ENCODE results near the gene VGLL4. TPM values are rescaled to one million over a fixed set of nuclear protein-coding genes. Genes with fewer than 3 reads are reported as not detected.

VGLL4 gene
- total RNA-seq, 1 experiment from 2014 or later = 46.3 TPM

DNA sequence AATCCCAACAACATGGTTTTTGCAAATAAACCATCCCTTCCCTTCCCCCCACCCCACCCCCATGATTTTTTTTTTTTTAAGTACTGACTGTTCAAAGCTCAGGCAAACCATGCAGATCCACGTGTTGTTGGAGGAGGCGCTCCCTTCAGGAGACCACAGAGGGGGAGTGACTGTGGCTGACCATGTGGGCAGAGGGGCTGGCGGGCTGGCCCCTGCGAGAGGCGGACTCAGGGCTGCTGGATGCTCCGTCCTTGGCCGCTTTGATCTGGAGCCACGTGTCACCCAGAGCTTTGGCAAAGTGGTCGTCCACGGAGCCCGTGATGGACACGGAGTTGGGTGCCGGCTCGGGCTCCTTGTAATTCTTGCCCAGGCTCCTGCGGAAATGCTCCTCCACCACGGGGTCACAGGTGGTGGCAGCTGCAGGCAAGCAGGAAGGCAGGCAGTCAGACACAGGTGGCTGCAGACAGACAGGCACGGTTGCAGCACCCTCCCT, 85.3 kb downstream of the VGLL4 start:
- no peak for ATAC-seq
- H3K4me1 ChIP-seq (ENCODE audit: insufficient read depth, low read length) = no peaks in the 10 kb centered on the region
- H3K4me3 ChIP-seq (ENCODE audit: low read length) = no peak overlapping the region
- DNase-seq = no peak
- no peak overlapping the region for H2AFZ ChIP-seq (ENCODE audit: low read length)
- BruUV-seq (replicated peaks) = no TSS peak
- no peaks in the 10 kb centered on the region for H3F3A ChIP-seq (ENCODE audit: low read length, unreplicated experiment)
- TF ChIP-seq EZH2phosphoT487 (IDR thresholded peaks at IDR 0.05; ENCODE audit: borderline replicate concordance, low read length) (no peak), EZH2 (IDR thresholded peaks at IDR 0.05; ENCODE audit: low read length, unreplicated experiment) (no peak)
- TF ChIP-seq, protein P1, sequence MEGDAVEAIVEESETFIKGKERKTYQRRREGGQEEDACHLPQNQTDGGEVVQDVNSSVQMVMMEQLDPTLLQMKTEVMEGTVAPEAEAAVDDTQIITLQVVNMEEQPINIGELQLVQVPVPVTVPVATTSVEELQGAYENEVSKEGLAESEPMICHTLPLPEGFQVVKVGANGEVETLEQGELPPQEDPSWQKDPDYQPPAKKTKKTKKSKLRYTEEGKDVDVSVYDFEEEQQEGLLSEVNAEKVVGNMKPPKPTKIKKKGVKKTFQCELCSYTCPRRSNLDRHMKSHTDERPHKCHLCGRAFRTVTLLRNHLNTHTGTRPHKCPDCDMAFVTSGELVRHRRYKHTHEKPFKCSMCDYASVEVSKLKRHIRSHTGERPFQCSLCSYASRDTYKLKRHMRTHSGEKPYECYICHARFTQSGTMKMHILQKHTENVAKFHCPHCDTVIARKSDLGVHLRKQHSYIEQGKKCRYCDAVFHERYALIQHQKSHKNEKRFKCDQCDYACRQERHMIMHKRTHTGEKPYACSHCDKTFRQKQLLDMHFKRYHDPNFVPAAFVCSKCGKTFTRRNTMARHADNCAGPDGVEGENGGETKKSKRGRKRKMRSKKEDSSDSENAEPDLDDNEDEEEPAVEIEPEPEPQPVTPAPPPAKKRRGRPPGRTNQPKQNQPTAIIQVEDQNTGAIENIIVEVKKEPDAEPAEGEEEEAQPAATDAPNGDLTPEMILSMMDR (conservative IDR thresholded peaks at IDR 0.05; ENCODE audit: low read depth, low read length) = no peak
- H3K27ac ChIP-seq (ENCODE audit: low read length) = no peak overlapping the region
- no peak overlapping the region for H3K4me2 ChIP-seq (ENCODE audit: low read length)
- POLR2A ChIA-PET (ENCODE audit: unreplicated experiment) = no interaction called here
- H3K79me2 ChIP-seq (ENCODE audit: low read length) = peaks cover 16% of the 10 kb centered on the region; the same call in 1 of the 2 replicates
- peaks cover 16% of the 10 kb centered on the region; the same call in 1 of the 2 replicates for H3K36me3 ChIP-seq (ENCODE audit: low read depth, low read length)
- H3K27me3 ChIP-seq (ENCODE audit: low read length) = no peaks in the 10 kb centered on the region
- CTCF ChIA-PET = no interaction called here
- no peaks in the 10 kb centered on the region for H3K9me2 ChIP-seq (replicated peaks; ENCODE audit: low read length)
- no peak overlapping the region for H3K9ac ChIP-seq (ENCODE audit: low read length)
- no peaks in the 10 kb centered on the region for H3K9me3 ChIP-seq (ENCODE audit: low read length)
- intact Hi-C loops (cut with micrococcal nuclease) = no loop called here
- no peaks in the 10 kb centered on the region; the same call in 1 of the 2 replicates for H4K20me1 ChIP-seq (ENCODE audit: low read length)

DNA sequence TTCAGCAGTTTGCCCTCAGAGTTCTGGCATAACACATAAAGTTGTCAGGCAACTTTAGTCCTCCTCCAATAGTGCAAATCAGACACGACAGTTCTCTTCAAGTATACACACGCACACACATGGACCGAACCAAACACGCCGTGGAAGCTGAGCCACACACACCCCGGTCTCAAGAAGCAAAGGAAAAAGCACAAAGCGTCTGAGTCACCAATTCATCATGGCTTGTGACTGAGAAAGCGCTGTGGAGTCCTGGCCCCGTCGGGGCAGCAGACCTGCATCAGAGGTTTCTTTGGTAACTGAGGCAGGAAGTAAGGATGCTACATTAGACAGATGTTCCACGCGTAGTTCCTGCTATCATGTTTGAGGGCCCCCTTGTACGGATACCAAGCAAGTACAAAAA, 85.7 kb downstream of the VGLL4 start:
- ChIA-PET CTCF (no interaction called here), POLR2A (ENCODE audit: unreplicated experiment) (no interaction called here)
- Histone ChIP-seq H3K9ac (ENCODE audit: low read length) (no peak overlapping the region), H4K20me1 (ENCODE audit: low read length) (no peaks in the 10 kb centered on the region; the same call in 1 of the 2 replicates), H3K4me1 (ENCODE audit: insufficient read depth, low read length) (no peaks in the 10 kb centered on the region), H3K79me2 (ENCODE audit: low read length) (peaks cover 12% of the 10 kb centered on the region; the same call in 1 of the 2 replicates), H3K27ac (ENCODE audit: low read length) (no peak overlapping the region), H3K27me3 (ENCODE audit: low read length) (no peaks in the 10 kb centered on the region), H2AFZ (ENCODE audit: low read length) (no peak overlapping the region), H3K9me2 (replicated peaks; ENCODE audit: low read length) (no peaks in the 10 kb centered on the region), H3K4me2 (ENCODE audit: low read length) (no peak overlapping the region), H3K9me3 (ENCODE audit: low read length) (no peaks in the 10 kb centered on the region), H3K4me3 (ENCODE audit: low read length) (no peak overlapping the region), H3F3A (ENCODE audit: low read length, unreplicated experiment) (no peaks in the 10 kb centered on the region), H3K36me3 (ENCODE audit: low read depth, low read length) (peaks cover 13% of the 10 kb centered on the region; the same call in 1 of the 2 replicates)
- DNase-seq (peak; percentile 30), ATAC-seq (peak; percentile 31)
- intact Hi-C loops (cut with micrococcal nuclease) = no loop called here
- TF ChIP-seq, protein P1 (conservative IDR thresholded peaks at IDR 0.05; ENCODE audit: low read depth, low read length) = no peak
- BruUV-seq (replicated peaks) = TSS peak; percentile 17

GRCh38 chr3:11556851-11557644, 86.7 kb downstream of the VGLL4 start:
- ATAC-seq (no peak), DNase-seq (no peak)
- Histone ChIP-seq H3K4me2 (ENCODE audit: low read length) (no peak overlapping the region), H3K4me1 (ENCODE audit: insufficient read depth, low read length) (no peaks in the 10 kb centered on the region), H3K9ac (ENCODE audit: low read length) (no peak overlapping the region), H4K20me1 (ENCODE audit: low read length) (no peaks in the 10 kb centered on the region; the same call in 1 of the 2 replicates), H3K79me2 (ENCODE audit: low read length) (0 out of 2 replicates have a peak, but pooled peaks cover 9% of the 10 kb centered on the region), H3K4me3 (ENCODE audit: low read length) (no peak overlapping the region), H3F3A (ENCODE audit: low read length, unreplicated experiment) (no peaks in the 10 kb centered on the region), H3K9me3 (ENCODE audit: low read length) (no peaks in the 10 kb centered on the region), H3K36me3 (ENCODE audit: low read depth, low read length) (peaks cover 13% of the 10 kb centered on the region; the same call in 1 of the 2 replicates), H2AFZ (ENCODE audit: low read length) (no peak overlapping the region), H3K27ac (ENCODE audit: low read length) (no peak overlapping the region), H3K27me3 (ENCODE audit: low read length) (no peaks in the 10 kb centered on the region), H3K9me2 (replicated peaks; ENCODE audit: low read length) (no peaks in the 10 kb centered on the region)
- ChIA-PET POLR2A (ENCODE audit: unreplicated experiment) (no interaction called here), CTCF (no interaction called here)
- TF ChIP-seq, protein P1 (conservative IDR thresholded peaks at IDR 0.05; ENCODE audit: low read depth, low read length) = no peak
- TF ChIP-seq EZH2 (IDR thresholded peaks at IDR 0.05; ENCODE audit: low read length, unreplicated experiment) = no peak
- no peak for TF ChIP-seq EZH2phosphoT487 (IDR thresholded peaks at IDR 0.05; ENCODE audit: borderline replicate concordance, low read length)
- intact Hi-C loops (cut with micrococcal nuclease) = no loop called here
- no TSS peak for BruUV-seq (replicated peaks)

All from PC-3 (cell line).